GM23248 (cell line): ENCODE results near the gene HOMEZ.

Experiments used
- EZH2 ChIP-seq: fragments of 200-600 bp; sonication (generic); IDR thresholded peaks from 2 replicates; pipeline ENCODE4 v1.6.1; 2018; ENCODE audit warnings: antibody characterized with exemption, mild to moderate bottlenecking; ENCODE audit not compliant: insufficient read depth, poor library complexity, severe bottlenecking
- EZH2phosphoT487 ChIP-seq: fragments of 200-600 bp; sonication (generic); IDR thresholded peaks from 2 replicates; pipeline ENCODE4 v1.6.1; 2018; ENCODE audit warnings: antibody characterized with exemption, moderate library complexity, mild to moderate bottlenecking, low read depth; ENCODE audit not compliant: insufficient read depth

GRCh38 chr14:23299211-23299957, 13.5 kb upstream of the HOMEZ start:
- TF ChIP-seq EZH2 = no peak
- TF ChIP-seq EZH2phosphoT487 = no peak
